Measurements from ENCODE around the gene NUDT4.
A peak's percentile ranks its signal among the peaks of the same experiment; 100 is the strongest.

The NUDT4 gene

DNA sequence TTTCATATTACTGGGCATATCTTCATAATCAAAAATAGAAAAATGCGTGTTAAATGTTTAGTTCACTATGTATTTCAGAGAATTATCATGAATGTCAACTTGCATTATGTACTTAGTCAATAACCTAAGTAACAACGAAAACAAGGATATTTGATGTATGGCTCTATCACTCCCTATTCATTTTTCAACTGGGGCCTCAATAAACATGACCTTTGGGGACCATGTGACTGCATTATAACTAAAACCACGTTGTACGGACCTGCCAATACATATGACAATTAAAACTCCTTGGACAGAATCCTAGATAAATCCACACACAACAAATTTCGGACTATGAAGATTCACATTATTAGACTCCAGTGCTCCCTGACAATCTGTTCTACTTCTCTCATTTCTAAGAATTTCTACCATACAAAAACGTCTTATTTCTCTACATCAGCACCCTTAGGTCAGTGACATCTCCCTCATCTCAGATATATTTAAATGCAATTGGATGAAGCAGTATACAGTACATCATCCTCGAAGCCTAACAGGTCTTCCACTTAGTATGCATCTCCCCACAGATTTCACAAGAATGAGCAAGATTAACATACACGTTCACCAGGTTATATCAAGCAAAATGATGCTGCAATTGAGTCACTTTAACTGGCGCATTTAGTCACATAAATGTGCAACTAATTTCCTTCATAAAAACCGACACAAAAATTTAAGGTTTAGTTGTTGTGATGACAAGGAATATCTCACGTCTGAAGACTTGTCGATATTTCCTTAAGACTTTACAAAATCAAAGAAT lies 62.5 kb downstream of the NUDT4 start:
- H3K9me3 Mint-ChIP-seq = no peaks in the 10 kb centered on the region
- peak overlapping the region; percentile 95 for H3K27ac Mint-ChIP-seq
- DNase-seq (ENCODE audit: low spot score in 2 of 2) (no peak), ATAC-seq (ENCODE audit: low read depth) (no peak)
- H3K27me3 Mint-ChIP-seq = no peaks in the 10 kb centered on the region
- no peaks in the 10 kb centered on the region for H3K36me3 Mint-ChIP-seq
- H3K4me3 Mint-ChIP-seq = peak overlapping the region; percentile 96
- H3K4me1 Mint-ChIP-seq = peaks cover 45% of the 10 kb centered on the region

DNA sequence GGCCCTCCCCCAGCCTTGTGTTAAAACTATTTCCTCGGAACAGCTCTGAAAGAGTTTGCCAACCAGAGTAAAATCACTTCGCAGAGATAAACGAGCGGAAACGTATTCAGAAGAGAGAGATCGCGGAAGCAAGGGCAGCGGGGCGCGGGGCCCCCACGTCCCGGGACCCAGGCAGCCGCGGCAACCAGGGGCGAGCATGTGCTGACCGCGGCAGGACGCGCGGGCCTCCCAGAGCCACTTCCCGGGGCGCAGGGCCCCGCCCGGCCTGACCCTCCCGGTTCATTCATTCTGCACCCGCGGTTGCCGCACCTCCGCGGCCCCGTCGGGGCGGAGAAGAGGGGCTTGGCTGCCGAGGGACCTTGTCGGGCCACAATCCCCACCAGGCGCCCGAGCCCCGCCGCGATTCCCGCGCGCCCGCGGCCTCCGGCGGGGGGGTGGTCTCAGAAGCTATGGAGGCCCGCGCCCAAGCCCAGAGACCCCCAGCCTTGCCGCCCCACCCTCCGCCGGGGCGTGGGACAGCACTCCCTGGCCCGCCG lies 63.4 kb downstream of the NUDT4 start:
- peaks cover 44% of the 10 kb centered on the region for H3K4me1 Mint-ChIP-seq
- no peaks in the 10 kb centered on the region for H3K36me3 Mint-ChIP-seq
- no peak for ATAC-seq (ENCODE audit: low read depth)
- H3K9me3 Mint-ChIP-seq = no peaks in the 10 kb centered on the region
- no peaks in the 10 kb centered on the region for H3K27me3 Mint-ChIP-seq
- peak overlapping the region; percentile 96 for H3K4me3 Mint-ChIP-seq
- H3K27ac Mint-ChIP-seq = peak overlapping the region; percentile 97
- peak in 1 of 2 donors; percentile 20 for DNase-seq (ENCODE audit: low spot score in 2 of 2)

DNA sequence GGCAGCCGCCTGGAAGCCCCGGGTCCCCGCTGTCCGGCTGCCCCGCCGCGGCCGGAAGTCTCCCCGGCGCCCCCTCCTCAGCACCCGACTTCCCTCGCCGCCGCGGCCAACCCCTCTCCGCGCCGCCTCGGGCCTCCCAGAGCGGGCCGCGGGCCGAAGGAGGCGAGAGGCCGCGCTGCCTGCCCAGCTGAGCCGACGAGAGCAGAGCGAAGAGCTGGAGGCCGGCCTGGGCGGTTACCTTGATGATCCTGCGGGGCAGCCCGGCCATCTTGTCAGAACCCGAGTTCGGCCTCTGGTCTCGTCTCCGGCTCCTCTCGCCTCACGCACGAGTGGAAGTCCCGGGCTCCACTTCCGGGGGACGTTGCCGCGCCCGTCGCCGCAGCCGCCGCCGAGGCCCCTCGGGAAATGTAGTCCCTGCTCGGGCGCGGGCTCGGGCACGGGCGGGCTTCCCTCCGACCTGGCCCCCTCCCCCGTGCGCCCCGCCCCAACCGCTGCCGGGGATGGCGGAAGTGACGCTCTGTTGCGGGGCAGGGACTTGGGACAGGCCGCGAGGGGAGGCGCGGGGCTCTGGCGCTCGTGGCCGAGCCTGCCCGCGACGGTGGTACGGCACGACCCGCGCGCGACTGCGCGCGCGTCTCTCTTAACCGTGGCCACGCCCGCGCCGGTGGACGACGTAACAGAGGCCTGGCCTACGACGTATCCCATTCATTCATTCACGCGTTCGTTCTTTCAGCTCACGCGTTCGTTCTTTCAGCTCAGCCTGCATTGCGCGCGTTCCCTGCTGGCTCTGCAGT lies 64.1 kb downstream of the NUDT4 start, which contains the start of gene UBE2N:
UBE2N (minus strand) TSS at position 331 of the 794 bp plus-strand sequence; CDS start at position 268, 63 bp downstream.
- Mint-ChIP-seq H3K36me3 (no peaks in the 10 kb centered on the region), H3K27ac (peak within 1 kb of the TSS; percentile 97), H3K4me1 (peaks cover 38% of the 10 kb centered on the region), H3K4me3 (peak within 1 kb of the TSS; percentile 96), H3K9me3 (no peaks in the 10 kb centered on the region), H3K27me3 (no peaks in the 10 kb centered on the region)
- ATAC-seq (ENCODE audit: low read depth) = peak; percentile 83
- DNase-seq (ENCODE audit: low spot score in 2 of 2) = peak; percentile 96 to 97

DNA sequence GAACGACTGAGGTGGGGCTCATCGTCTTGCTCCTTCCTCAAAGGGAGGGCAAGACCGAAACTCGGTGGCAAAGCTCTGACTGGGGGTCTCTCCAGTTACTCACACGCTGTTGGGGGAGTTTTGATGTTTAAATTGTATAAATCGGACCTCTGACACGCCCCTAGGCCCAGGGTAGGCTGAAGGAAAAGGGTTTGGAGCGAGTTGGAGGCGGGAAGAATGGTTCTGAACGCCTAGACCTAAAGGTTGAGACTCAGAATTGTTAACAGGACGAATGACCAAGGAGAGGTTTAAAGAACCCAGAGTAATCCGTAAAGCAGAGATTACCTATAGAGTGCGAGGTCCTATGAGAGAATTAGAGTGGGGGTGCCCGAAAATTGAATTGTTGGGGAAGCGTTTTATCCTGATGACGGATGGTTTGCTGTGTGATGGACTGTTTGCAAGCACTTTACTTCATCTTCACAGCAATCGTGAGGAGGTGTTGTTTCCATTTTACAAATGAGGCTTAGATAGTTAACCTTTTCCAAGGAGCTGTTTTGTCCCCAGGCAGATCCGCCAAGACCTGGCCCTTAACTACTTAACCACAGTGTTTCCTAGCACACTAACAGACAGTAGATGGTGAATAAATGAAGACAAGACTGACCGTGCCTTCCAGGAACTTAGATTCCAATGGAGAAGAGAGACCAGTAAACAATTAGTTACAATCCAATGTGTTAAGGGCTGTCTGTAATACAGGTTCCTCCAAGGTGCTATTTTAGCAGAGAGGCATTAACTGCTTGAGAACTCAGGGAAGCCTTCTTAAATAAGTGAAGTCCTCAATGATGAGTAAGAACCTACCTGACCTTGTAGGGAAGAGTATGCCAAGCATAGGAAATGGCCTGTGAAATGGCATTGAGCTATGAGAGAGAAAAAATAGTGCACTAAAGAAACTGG lies 65.0 kb downstream of the NUDT4 start:
- H3K9me3 Mint-ChIP-seq = no peaks in the 10 kb centered on the region
- H3K36me3 Mint-ChIP-seq = no peaks in the 10 kb centered on the region
- DNase-seq (ENCODE audit: low spot score in 2 of 2) (no peak), ATAC-seq (ENCODE audit: low read depth) (no peak)
- no peaks in the 10 kb centered on the region for H3K27me3 Mint-ChIP-seq
- H3K4me3 Mint-ChIP-seq = peak overlapping the region; percentile 91
- peak overlapping the region; percentile 97 for H3K27ac Mint-ChIP-seq
- H3K4me1 Mint-ChIP-seq = peaks cover 34% of the 10 kb centered on the region

DNA sequence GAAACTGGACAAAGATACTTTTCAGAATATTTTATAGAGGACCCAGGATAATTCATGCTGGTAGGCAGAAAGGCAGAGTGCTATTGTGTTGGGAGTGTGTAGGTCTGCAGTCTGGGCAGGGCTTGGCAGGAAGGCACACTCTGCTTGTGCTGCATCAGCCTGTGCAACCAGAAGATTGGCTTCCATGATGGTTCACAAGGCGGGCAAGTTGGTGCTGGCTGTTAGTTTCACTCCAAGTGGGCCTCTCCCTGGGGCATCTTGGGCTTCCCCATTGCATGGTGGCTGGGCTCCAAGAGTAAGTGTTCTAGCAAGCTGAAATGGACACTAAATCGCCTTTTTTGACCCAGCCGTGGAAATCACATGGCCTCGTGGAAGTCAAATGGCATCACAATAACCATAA lies 65.9 kb downstream of the NUDT4 start:
- Mint-ChIP-seq H3K9me3 (no peaks in the 10 kb centered on the region), H3K4me1 (peaks cover 30% of the 10 kb centered on the region), H3K4me3 (no peak overlapping the region), H3K27ac (no peak overlapping the region), H3K27me3 (no peaks in the 10 kb centered on the region), H3K36me3 (no peaks in the 10 kb centered on the region)
- ATAC-seq (ENCODE audit: low read depth) (no peak), DNase-seq (ENCODE audit: low spot score in 2 of 2) (no peak)

DNA sequence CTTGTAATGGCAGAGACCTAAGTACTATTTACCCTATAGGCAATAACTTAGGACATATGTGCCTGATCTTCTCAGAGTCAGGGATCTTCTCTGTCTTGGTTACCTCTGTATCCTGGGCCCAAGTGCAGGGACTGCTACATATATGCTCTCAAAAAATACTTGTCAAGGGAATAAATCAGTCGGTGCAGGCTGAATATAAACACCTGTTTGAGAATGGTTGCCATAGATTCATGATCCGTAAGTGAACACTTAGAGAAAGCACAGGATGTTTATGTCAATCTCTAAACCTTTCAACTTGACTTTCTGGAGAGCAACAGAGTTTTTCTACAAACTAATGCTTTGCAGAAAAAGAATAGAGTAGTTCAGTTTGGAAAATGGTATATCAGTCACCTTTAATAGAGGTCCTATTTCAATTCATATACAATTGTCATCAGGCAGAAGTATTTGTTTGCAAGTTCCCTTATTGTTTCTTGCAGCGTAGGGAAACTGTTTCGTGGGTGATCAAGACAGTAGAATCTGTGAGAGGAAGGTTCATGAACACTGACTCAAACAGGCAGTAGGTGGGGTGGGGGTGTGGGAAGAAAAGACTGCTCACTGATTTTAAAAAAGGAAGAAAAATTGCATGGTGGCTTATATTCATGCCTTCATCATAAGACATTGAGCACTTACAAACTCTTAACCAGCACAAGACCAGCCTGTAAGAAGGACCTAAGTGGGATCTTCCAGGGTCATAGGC lies 70.0 kb downstream of the NUDT4 start:
- no peak for ATAC-seq (ENCODE audit: low read depth)
- H3K27ac Mint-ChIP-seq = peak overlapping the region; percentile 74
- H3K27me3 Mint-ChIP-seq = no peaks in the 10 kb centered on the region
- H3K36me3 Mint-ChIP-seq = no peaks in the 10 kb centered on the region
- DNase-seq (ENCODE audit: low spot score in 2 of 2) = no peak
- H3K4me1 Mint-ChIP-seq = peaks cover 27% of the 10 kb centered on the region
- H3K9me3 Mint-ChIP-seq = no peaks in the 10 kb centered on the region
- no peak overlapping the region for H3K4me3 Mint-ChIP-seq

DNA sequence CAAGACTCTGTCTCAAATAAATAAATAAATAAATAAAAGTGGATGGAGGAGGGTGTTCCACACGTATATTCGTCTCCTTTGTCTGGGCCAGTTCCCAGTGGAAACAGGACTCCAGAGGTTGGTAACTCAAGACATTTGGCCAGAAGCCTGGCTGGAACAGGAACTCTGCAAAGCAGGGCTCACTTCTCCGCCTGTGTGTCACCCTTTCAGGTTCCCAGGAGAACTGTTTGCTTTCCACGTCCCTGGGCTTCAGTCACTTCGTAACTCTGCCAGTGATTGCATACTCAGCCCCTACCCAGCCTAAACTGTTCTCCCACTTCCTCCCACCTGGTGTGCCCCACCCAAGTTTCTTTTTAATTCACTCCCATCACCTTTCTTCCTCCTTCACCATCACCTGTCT lies 71.1 kb downstream of the NUDT4 start:
- DNase-seq (ENCODE audit: low spot score in 2 of 2) (no peak), ATAC-seq (ENCODE audit: low read depth) (peak; percentile 35)
- Mint-ChIP-seq H3K36me3 (no peaks in the 10 kb centered on the region), H3K4me3 (peak overlapping the region; percentile 25), H3K27ac (peak overlapping the region; percentile 68), H3K9me3 (no peaks in the 10 kb centered on the region), H3K27me3 (no peaks in the 10 kb centered on the region), H3K4me1 (peaks cover 23% of the 10 kb centered on the region)

DNA sequence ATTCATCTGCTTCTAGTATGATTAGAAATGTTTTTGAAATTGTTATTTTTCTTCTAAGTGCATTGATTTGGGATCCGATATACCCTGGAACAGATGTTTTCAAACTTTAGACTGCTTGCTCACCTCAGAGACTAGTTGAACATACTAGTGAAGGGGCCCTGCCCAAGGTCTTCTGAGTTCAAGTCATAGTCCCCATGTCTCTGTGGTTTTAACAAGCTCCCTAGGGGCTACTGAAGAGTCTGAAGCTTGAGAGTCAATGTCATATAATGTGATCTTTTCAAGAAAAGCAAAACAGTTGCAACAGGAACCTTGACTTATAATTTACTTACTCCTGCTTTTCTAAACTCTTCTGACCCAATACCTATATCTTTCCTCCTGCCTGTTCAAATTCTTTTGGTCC lies 71.6 kb downstream of the NUDT4 start:
- DNase-seq (ENCODE audit: low spot score in 2 of 2) = peak in 1 of 2 donors; percentile 43
- ATAC-seq (ENCODE audit: low read depth) = peak; percentile 99
- Mint-ChIP-seq H3K4me1 (peaks cover 23% of the 10 kb centered on the region), H3K4me3 (peak overlapping the region; percentile 25), H3K9me3 (no peaks in the 10 kb centered on the region), H3K27ac (peak overlapping the region; percentile 68), H3K36me3 (no peaks in the 10 kb centered on the region), H3K27me3 (no peaks in the 10 kb centered on the region)

DNA sequence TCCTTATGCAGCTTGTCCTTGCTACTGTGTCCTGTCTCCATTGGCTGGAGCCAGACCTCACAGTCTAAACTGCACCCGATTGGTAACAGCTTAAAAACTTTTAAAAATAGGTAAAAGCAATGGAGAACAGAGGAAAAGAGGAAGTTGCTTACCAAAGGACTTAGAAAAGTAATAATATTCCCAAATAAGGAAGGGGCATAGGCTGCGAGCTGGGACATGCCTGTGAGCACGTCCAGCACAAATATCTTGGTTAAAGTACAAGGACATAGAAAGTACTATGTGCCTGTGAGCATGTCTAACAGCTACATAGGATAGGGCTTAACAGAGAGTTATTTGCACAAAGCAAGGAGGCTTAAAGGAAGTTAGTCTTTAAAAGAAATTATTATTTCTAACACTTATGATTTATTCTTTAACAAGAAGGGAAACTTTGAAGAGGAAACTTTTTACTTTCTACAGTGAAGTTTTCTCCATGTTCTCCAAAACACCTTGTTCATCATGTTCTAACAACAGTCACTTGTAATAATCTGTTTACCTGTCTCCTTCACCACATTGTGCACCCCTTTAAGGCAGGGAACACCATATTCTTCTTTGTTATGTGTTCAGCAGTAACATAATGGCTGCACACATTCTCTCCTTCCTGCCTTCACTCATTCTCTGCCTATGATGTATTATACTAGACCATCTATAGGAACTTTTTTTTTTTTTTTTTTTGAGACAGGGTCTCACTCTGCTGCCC lies 73.9 kb downstream of the NUDT4 start:
- no peak for ATAC-seq (ENCODE audit: low read depth)
- Mint-ChIP-seq H3K36me3 (no peaks in the 10 kb centered on the region), H3K27me3 (no peaks in the 10 kb centered on the region), H3K4me1 (peaks cover 23% of the 10 kb centered on the region), H3K27ac (no peak overlapping the region), H3K4me3 (no peak overlapping the region), H3K9me3 (no peaks in the 10 kb centered on the region)
- DNase-seq (ENCODE audit: low spot score in 2 of 2) = no peak

DNA sequence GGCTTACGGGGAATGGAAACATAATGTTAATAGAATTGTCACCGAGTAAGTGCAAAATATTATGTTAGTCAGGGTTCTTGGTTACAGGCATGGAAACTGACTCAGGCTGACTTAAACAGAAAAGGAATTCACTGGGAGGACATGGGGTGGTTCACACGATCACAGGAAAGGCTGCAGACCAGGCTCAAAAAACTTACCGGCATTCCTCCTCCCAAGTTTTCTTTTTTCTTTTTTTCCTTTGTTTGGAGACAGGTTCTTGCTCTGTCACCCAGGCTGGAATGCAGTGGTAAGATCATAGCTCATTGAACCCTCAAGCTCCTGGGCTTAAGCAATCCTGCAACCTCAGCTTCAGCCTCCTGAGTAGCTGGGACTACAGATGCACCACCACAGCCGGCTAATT lies 75.9 kb downstream of the NUDT4 start:
- ATAC-seq (ENCODE audit: low read depth) (no peak), DNase-seq (ENCODE audit: low spot score in 2 of 2) (no peak)
- H3K27me3 Mint-ChIP-seq = no peaks in the 10 kb centered on the region
- no peaks in the 10 kb centered on the region for H3K9me3 Mint-ChIP-seq
- H3K27ac Mint-ChIP-seq = no peak overlapping the region
- H3K36me3 Mint-ChIP-seq = no peaks in the 10 kb centered on the region
- no peak overlapping the region for H3K4me3 Mint-ChIP-seq
- peaks cover 16% of the 10 kb centered on the region for H3K4me1 Mint-ChIP-seq

DNA sequence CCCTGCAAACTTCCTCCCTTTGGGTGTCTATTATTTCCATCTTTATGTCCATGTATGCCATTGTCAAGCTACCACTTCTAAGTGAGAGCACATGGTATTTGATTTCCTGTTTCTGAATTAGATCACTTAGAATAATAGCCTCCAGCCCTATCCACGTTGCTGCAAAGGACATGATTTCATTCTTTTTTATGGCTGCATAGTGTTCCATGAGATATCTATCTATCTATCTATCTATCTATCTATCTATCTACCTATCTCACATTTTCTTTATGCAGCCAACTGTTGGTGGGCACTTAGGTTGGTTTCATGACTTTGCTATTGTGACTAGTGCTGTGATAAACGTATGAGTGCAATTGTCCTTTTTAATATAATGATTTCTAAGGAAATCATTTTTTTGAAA lies 78.4 kb downstream of the NUDT4 start:
- no peaks in the 10 kb centered on the region for H3K9me3 Mint-ChIP-seq
- no peaks in the 10 kb centered on the region for H3K36me3 Mint-ChIP-seq
- H3K27me3 Mint-ChIP-seq = no peaks in the 10 kb centered on the region
- DNase-seq (ENCODE audit: low spot score in 2 of 2) (no peak), ATAC-seq (ENCODE audit: low read depth) (no peak)
- H3K4me3 Mint-ChIP-seq = no peak overlapping the region
- H3K27ac Mint-ChIP-seq = no peak overlapping the region
- peaks cover 3% of the 10 kb centered on the region for H3K4me1 Mint-ChIP-seq
